ENCODE measurements around the gene PTGDS. TPM values are rescaled to one million over a fixed set of nuclear protein-coding genes. Genes with fewer than 3 reads are reported as not detected.

PTGDS gene
- total RNA-seq, 1 experiment from 2014 or later = 3.6 TPM

GRCh38 chr9:136985027-136985602, 7.8 kb downstream of the PTGDS start:
- H3K9me3 Mint-ChIP-seq = no peaks in the 10 kb centered on the region
- no peak overlapping the region for H3K14ac ChIP-seq (ENCODE audit: insufficient read depth, low read length)
- peaks cover 0 to 3% (median 0%) of the 10 kb centered on the region in 3 experiments; a peak in 1 of 7 replicates for H3K36me3 Mint-ChIP-seq (ENCODE audit: insufficient read depth in 1 of 3, low read depth in 3 of 3)
- TF ChIP-seq CTCF (conservative IDR thresholded peaks at IDR 0.05) = no peak
- H3K27ac Mint-ChIP-seq = no peak overlapping the region
- H2AFZ ChIP-seq (ENCODE audit: low read length) = no peak overlapping the region
- no peak overlapping the region for H2BK15ac ChIP-seq (ENCODE audit: low read depth, low read length)
- peaks cover 11% of the 10 kb centered on the region for H3K27me3 Mint-ChIP-seq (ENCODE audit: low read depth)
- H4K20me1 ChIP-seq (ENCODE audit: control insufficient read depth, insufficient read depth, insufficient read length) = no peaks in the 10 kb centered on the region
- H4K8ac ChIP-seq (replicated peaks; ENCODE audit: insufficient read length, low read depth, low read length) = no peak overlapping the region
- H3K27me3 ChIP-seq (ENCODE audit: insufficient read depth, low read length) = no peaks in the 10 kb centered on the region
- DNase-seq = no peak
- H3K4me1 Mint-ChIP-seq = peaks cover 2 to 7% of the 10 kb centered on the region in 2 experiments; a peak in 3 of 4 replicates
- WGBS (ENCODE audit: extremely low coverage, insufficient read length, low lambda C conversion rate) = no CpG with 5 or more reads among the region's 48 CpGs
- H3K23me2 ChIP-seq (ENCODE audit: insufficient read length, low read depth, low read length, poor library complexity, severe bottlenecking) = no peaks in the 10 kb centered on the region
- H4K5ac ChIP-seq (ENCODE audit: insufficient read length, low read depth, low read length) = no peak overlapping the region
- H3K27ac ChIP-seq (ENCODE audit: insufficient read length, low read depth, low read length) = no peak overlapping the region
- H3K56ac ChIP-seq (ENCODE audit: insufficient read length, low read depth, low read length) = no peak overlapping the region
- H2AK5ac ChIP-seq (ENCODE audit: insufficient read length, low read length) = no peak overlapping the region
- H2BK12ac ChIP-seq (ENCODE audit: insufficient read length, low read depth, low read length) = no peak overlapping the region
- H3K79me1 ChIP-seq (ENCODE audit: insufficient read depth, low read depth, low read length, poor library complexity, severe bottlenecking) = no peaks in the 10 kb centered on the region
- H3K4me1 ChIP-seq (ENCODE audit: insufficient read depth, low read length) = no peaks in the 10 kb centered on the region
- no peak overlapping the region for H3K9ac ChIP-seq (ENCODE audit: extremely low read depth, insufficient read length, low read length)
- no peak overlapping the region for H2BK20ac ChIP-seq (ENCODE audit: low read depth, low read length, poor library complexity, severe bottlenecking)
- H3K79me2 ChIP-seq (ENCODE audit: insufficient read depth, low read length) = no peaks in the 10 kb centered on the region
- no peak overlapping the region for H4K91ac ChIP-seq (ENCODE audit: insufficient read length, low read depth, low read length)
- no peak overlapping the region for H3K4ac ChIP-seq (ENCODE audit: low read depth, low read length)
- no peaks in the 10 kb centered on the region for H3K9me3 ChIP-seq (ENCODE audit: control insufficient read depth, low read depth, low read length)
- H2BK120ac ChIP-seq (ENCODE audit: low read depth, low read length, poor library complexity, severe bottlenecking) = no peak overlapping the region
- peak overlapping the region; percentile 9 for H3K4me2 ChIP-seq (ENCODE audit: insufficient read depth, insufficient read length, low read length)
- no peak overlapping the region for H3K23ac ChIP-seq (ENCODE audit: insufficient read length, low read depth, low read length)
- H3T11ph ChIP-seq (ENCODE audit: low read length) = no peak overlapping the region
- no peak overlapping the region for H3K4me3 Mint-ChIP-seq
- H2BK5ac ChIP-seq (ENCODE audit: insufficient read length, low read length) = no peak overlapping the region
- H3K18ac ChIP-seq (ENCODE audit: insufficient read length, low read depth, low read length) = no peak overlapping the region
